Thoracic aorta (tissue), 2 donors: ENCODE results near the gene SLC5A10. TPM values are rescaled to one million over a fixed set of nuclear protein-coding genes. Genes with fewer than 3 reads are reported as not detected.

Source experiments
- ATAC-seq: fragments of 150-250 bp; one replicate; pipeline ENCODE4 v1.8.0; 2017; ENCODE audit warnings: low read depth; ENCODE audit not compliant: insufficient number of reproducible peaks, low FRiP score
- DNase-seq: peaks from one replicate; pipeline ENCODE4 v3.0.0-alpha.2; 2020; ENCODE audit warnings: low spot score
- H3K27ac ChIP-seq, 2 donors: fragments of 200-600 bp; sonication (generic); 1 replicate in 1 of 2; 2 replicates in 1 of 2; pipeline ENCODE4 v1.5.1; 2016; ENCODE audit warnings: mild to moderate bottlenecking in 2 of 2, moderate library complexity in 2 of 2
- H3K27me3 ChIP-seq: fragments of 200-600 bp; sonication (generic); replicated peaks from 2 replicates; pipeline ENCODE4 v1.6.0; 2016; ENCODE audit warnings: mild to moderate bottlenecking; ENCODE audit not compliant: insufficient read depth
- H3K36me3 ChIP-seq: fragments of 200-600 bp; sonication (generic); one replicate; pipeline ENCODE4 v1.5.1; 2016
- H3K4me1 ChIP-seq, 2 donors: fragments of 200-600 bp; sonication (generic); 1 replicate in 1 of 2; 2 replicates in 1 of 2; pipeline versions ENCODE4 v1.5.1 to v1.6.0; 2016; ENCODE audit warnings: low read depth in 2 of 2, mild to moderate bottlenecking in 1 of 2; ENCODE audit not compliant: control insufficient read depth in 1 of 2
- H3K4me3 ChIP-seq: fragments of 200-600 bp; sonication (generic); 2 replicates; pipeline ENCODE4 v1.5.1; 2016; ENCODE audit warnings: mild to moderate bottlenecking
- H3K9me3 ChIP-seq: fragments of 200-600 bp; sonication (generic); 2 replicates; pipeline ENCODE4 v1.5.1; 2016
- total RNA-seq, 2 donors: library from RNA; depleted of rRNA; stranded (reverse); fragments of >200 nt; gene quantifications; one replicate each; pipeline versions ENCODE4 v1.1.0 to v1.2.3, GENCODE V29; 2016
- TF ChIP-seq, protein P1 (sequence below): fragments of 200-600 bp; sonication (generic); IDR thresholded peaks from one replicate; pipeline ENCODE4 v1.5.1; 2019; ENCODE audit warnings: antibody characterized with exemption

Gene SLC5A10
- total RNA-seq, 2 donors from 2014 or later: not detected

DNA sequence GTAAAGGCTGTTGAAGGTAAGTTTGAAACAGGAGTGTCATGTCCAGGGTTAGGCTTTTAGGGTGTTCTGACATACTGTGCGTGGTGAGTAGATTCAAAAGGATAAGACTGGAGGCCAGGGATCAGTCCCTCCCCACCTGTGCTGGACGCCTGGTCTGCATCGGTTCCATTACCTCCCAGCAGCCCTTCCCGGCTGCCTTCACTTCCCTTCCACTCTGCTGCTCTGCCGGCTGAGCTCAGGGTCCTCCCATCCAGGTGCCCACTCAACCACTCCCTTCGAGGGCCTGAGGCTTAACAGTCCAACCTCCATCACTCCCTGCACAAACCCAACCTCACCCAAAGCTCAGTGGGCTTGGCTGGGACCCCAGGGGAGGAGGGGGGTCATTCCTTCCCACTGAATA lies 4.1 kb upstream of the SLC5A10 start:
- ATAC-seq (no peak), DNase-seq (no peak)
- H3K4me1 ChIP-seq: no peaks in the 10 kb centered on the region

DNA sequence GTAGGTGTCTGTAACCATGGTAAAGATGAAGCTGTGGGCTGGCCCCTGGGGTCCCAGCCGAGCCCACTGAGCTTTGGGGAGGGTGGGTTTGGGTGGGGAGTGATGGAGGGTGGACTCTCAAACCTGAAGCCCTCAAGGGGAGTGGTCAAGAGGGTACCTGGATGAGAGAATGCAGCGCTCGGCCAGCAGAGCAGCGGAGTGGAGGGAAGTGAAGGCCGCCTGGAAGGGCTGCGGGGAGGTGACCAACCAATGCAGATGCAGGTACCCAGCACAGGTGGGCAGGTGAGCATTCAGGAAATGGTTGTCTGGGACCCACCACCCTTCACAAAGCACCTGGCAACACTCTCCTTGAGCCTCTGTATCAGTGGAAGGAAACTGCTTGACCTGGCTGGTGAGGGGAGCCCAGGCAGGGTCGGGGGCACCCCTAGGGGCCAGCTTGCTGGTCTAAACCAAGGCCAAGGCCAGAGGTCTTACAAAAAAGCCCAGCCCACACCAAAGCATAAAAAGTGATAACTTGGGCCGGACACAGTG lies 3.4 kb upstream of the SLC5A10 start:
- no peak overlapping the region for H3K27ac ChIP-seq
- no peak for DNase-seq

More for the DNA sequence above, 4.1 kb upstream of the SLC5A10 start:
- H3K36me3 ChIP-seq: no peaks in the 10 kb centered on the region
- H3K27ac ChIP-seq: no peak overlapping the region
- TF ChIP-seq, protein P1, sequence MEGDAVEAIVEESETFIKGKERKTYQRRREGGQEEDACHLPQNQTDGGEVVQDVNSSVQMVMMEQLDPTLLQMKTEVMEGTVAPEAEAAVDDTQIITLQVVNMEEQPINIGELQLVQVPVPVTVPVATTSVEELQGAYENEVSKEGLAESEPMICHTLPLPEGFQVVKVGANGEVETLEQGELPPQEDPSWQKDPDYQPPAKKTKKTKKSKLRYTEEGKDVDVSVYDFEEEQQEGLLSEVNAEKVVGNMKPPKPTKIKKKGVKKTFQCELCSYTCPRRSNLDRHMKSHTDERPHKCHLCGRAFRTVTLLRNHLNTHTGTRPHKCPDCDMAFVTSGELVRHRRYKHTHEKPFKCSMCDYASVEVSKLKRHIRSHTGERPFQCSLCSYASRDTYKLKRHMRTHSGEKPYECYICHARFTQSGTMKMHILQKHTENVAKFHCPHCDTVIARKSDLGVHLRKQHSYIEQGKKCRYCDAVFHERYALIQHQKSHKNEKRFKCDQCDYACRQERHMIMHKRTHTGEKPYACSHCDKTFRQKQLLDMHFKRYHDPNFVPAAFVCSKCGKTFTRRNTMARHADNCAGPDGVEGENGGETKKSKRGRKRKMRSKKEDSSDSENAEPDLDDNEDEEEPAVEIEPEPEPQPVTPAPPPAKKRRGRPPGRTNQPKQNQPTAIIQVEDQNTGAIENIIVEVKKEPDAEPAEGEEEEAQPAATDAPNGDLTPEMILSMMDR: no peak
- no peak overlapping the region for H3K4me3 ChIP-seq
- H3K27me3 ChIP-seq: no peaks in the 10 kb centered on the region
- no peaks in the 10 kb centered on the region for H3K9me3 ChIP-seq

DNA sequence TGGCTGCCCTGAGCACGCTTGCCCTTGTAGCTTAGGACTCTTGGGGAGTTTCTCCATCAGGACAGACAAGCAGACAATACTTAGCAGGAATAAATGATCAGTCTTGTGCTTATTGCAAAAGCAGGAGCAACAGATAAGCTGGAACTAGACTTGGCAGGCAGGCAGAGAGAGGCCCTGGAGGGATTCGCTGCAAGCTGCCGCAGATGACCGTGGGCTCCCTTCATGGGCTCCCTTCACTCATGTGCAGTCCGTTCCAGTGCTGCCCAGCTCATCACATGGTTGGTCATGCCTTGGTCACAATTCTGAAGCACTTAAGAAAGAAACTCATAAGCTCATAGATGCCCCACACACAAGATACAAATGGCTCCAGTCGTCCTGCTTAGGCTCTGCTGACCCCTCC lies 2.4 kb upstream of the SLC5A10 start:
- Histone ChIP-seq H3K9me3 (no peaks in the 10 kb centered on the region), H3K4me1 (no peaks in the 10 kb centered on the region), H3K27me3 (no peaks in the 10 kb centered on the region), H3K36me3 (no peaks in the 10 kb centered on the region), H3K27ac (no peak overlapping the region), H3K4me3 (no peak overlapping the region)
- TF ChIP-seq, protein P1: no peak
- no peak for DNase-seq
- no peak for ATAC-seq

More for the DNA sequence above, 3.4 kb upstream of the SLC5A10 start:
- TF ChIP-seq, protein P1: no peak
- H3K4me1 ChIP-seq: no peaks in the 10 kb centered on the region
- H3K36me3 ChIP-seq: no peaks in the 10 kb centered on the region
- ATAC-seq: no peak
- no peaks in the 10 kb centered on the region for H3K9me3 ChIP-seq
- H3K27me3 ChIP-seq: no peaks in the 10 kb centered on the region
- no peak overlapping the region for H3K4me3 ChIP-seq

DNA sequence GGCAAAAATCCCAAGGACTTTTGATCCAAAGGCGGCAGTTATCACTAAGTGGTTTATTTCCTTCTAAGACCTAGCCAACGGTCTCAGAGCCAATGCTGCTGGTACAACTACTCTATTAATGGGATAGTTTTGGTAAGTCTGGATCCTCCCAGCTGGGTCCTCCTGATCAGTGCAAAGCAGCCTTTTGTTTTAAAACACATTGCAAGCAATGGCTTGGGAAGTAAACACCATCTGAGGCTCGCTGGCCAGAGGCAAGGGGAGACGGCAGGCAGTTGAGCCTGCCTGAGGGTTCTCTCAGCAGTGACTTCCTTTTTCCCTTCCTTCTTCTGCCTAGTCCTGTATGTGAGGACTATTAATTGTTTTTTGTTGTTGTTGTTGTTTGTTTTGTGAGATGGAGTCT lies 1.6 kb upstream of the SLC5A10 start:
- ATAC-seq (no peak), DNase-seq (no peak)
- H3K36me3 ChIP-seq: no peaks in the 10 kb centered on the region
- H3K27ac ChIP-seq: no peak overlapping the region
- H3K4me3 ChIP-seq: no peak overlapping the region
- no peaks in the 10 kb centered on the region for H3K4me1 ChIP-seq
- H3K27me3 ChIP-seq: no peaks in the 10 kb centered on the region
- H3K9me3 ChIP-seq: no peaks in the 10 kb centered on the region
- TF ChIP-seq, protein P1: no peak

DNA sequence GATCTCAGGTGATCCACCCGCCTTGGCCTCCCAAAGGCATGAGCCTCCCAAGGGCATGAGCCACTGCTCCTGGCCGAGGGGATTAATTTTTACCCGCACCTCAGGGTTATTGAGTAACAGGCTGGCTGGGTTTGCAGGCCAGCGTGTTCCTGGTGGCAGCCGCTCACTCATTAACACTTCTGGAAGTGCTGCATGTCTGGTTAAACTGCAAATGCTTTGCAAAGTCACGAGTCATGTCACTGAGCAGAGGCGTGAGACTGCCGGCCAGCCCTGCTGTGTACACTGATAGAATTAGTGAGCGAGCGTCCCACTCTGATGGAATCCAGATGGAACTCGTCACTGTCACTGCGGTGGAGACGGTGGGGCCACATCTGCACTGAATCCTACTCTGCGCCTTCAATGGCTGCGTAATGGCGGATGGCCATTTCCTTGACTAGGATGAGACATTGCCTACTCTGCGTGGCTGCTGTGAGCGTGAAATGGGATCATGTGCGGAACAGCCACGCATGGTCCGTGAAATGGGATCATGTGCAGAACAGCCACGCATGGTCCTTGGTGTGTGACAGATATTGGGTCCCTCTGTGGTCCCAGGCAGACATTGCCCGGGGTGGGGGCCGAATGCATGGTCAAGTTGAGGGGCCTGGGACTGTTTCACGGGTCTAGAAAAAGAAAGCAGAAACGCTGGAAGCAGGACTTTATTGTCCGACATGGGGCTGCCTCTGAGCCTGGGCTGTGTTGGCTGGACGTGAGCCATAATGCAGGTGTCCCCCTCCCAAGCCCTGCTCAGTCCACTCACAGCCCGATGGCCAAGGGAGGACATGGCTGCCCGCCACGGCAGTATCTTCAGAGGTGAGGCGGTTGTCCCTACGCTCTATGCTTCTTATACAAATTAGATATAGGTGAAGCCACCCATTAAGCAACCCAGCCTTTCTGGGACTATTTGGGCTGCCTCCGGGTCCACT lies 740 bp upstream of the SLC5A10 start:
- no peak overlapping the region for H3K27ac ChIP-seq
- no peak overlapping the region for H3K4me3 ChIP-seq
- DNase-seq: no peak
- H3K27me3 ChIP-seq: no peaks in the 10 kb centered on the region
- H3K9me3 ChIP-seq: no peaks in the 10 kb centered on the region
- TF ChIP-seq, protein P1: no peak
- H3K4me1 ChIP-seq: no peaks in the 10 kb centered on the region
- no peaks in the 10 kb centered on the region for H3K36me3 ChIP-seq
- no peak for ATAC-seq
